ENCODE data around the gene RFX8. TPM values are rescaled to one million over a fixed set of nuclear protein-coding genes. Genes with fewer than 3 reads are reported as not detected.

RFX8 gene
- total RNA-seq, 1 donor from 2014 or later: not detected

GRCh38 chr2:101382442-101382841 lies 92.5 kb downstream of the RFX8 start:
- peaks cover 21% of the 10 kb centered on the region for H3K4me1 ChIP-seq
- no peak overlapping the region for H3K27ac ChIP-seq (replicated peaks)
- H3K9me3 ChIP-seq (replicated peaks): no peaks in the 10 kb centered on the region
- peaks cover 36% of the 10 kb centered on the region for H3K27me3 ChIP-seq (ENCODE audit: low read depth)
- intact Hi-C loops (cut with micrococcal nuclease): no loop called here
- no peaks in the 10 kb centered on the region for H3K36me3 ChIP-seq
- H3K4me3 ChIP-seq: no peak overlapping the region
- TF ChIP-seq CTCF (IDR thresholded peaks at IDR 0.05; ENCODE audit: borderline replicate concordance): no peak
- no peak for DNase-seq

- Histone ChIP-seq H3K4me3 (no peak overlapping the region), H3K27ac (replicated peaks) (no peak overlapping the region), H3K9me3 (replicated peaks) (no peaks in the 10 kb centered on the region), H3K27me3 (ENCODE audit: low read depth) (peaks cover 18% of the 10 kb centered on the region), H3K4me1 (peaks cover 16% of the 10 kb centered on the region), H3K36me3 (no peaks in the 10 kb centered on the region)
- intact Hi-C loops (cut with micrococcal nuclease): no loop called here
- peak; percentile 53 for DNase-seq
- TF ChIP-seq CTCF (IDR thresholded peaks at IDR 0.05; ENCODE audit: borderline replicate concordance): no peak
Measured at GRCh38 chr2:101380376-101380775, 94.5 kb downstream of the RFX8 start.

GRCh38 chr2:101379091-101379490 lies 95.8 kb downstream of the RFX8 start:
- peaks cover 6% of the 10 kb centered on the region for H3K27me3 ChIP-seq (ENCODE audit: low read depth)
- no peaks in the 10 kb centered on the region for H3K36me3 ChIP-seq
- intact Hi-C loops (cut with micrococcal nuclease): no loop called here
- H3K27ac ChIP-seq (replicated peaks): no peak overlapping the region
- DNase-seq: no peak
- no peak for TF ChIP-seq CTCF (IDR thresholded peaks at IDR 0.05; ENCODE audit: borderline replicate concordance)
- H3K4me3 ChIP-seq: no peak overlapping the region
- peaks cover 19% of the 10 kb centered on the region for H3K4me1 ChIP-seq
- H3K9me3 ChIP-seq (replicated peaks): no peaks in the 10 kb centered on the region

- no peak for TF ChIP-seq CTCF (IDR thresholded peaks at IDR 0.05; ENCODE audit: borderline replicate concordance)
- Histone ChIP-seq H3K9me3 (replicated peaks) (peaks cover 9% of the 10 kb centered on the region), H3K4me1 (peaks cover 19% of the 10 kb centered on the region), H3K4me3 (no peak overlapping the region), H3K27ac (replicated peaks) (no peak overlapping the region), H3K36me3 (no peaks in the 10 kb centered on the region), H3K27me3 (ENCODE audit: low read depth) (no peaks in the 10 kb centered on the region)
- intact Hi-C loops (cut with micrococcal nuclease): no loop called here
- DNase-seq: no peak
Measured at GRCh38 chr2:101375653-101376052, 99.3 kb downstream of the RFX8 start.

GRCh38 chr2:101374821-101375561 lies 99.9 kb downstream of the RFX8 start:
- H3K27me3 ChIP-seq (ENCODE audit: low read depth): no peaks in the 10 kb centered on the region
- no peaks in the 10 kb centered on the region for H3K36me3 ChIP-seq
- no peak for TF ChIP-seq CTCF (IDR thresholded peaks at IDR 0.05; ENCODE audit: borderline replicate concordance)
- no peak for DNase-seq
- H3K9me3 ChIP-seq (replicated peaks): peaks cover 9% of the 10 kb centered on the region
- peaks cover 14% of the 10 kb centered on the region for H3K4me1 ChIP-seq
- no peak overlapping the region for H3K27ac ChIP-seq (replicated peaks)
- intact Hi-C loops (cut with micrococcal nuclease): no loop called here
- H3K4me3 ChIP-seq: no peak overlapping the region

Measured in left ventricle myocardium inferior (tissue), 1 donor.